PFSK-1 (cell line): ENCODE data around the gene TEAD3.

ENCODE experiments used
- FOXP2 ChIP-seq: optimal IDR thresholded peaks from 2 replicates; pipeline ENCODE3; 2011; ENCODE audit warnings: borderline replicate concordance, control low read depth, inconsistent platforms; ENCODE audit not compliant: insufficient read depth; ENCODE audit errors: extremely low read length, extremely low read depth
- POLR2AphosphoS5 ChIP-seq: IDR thresholded peaks from 2 replicates; pipeline ENCODE4 v1.6.1; 2012; ENCODE audit warnings: low read depth, mild to moderate bottlenecking, control low read depth, low read length, moderate library complexity
- REST ChIP-seq, 2 experiments: IDR thresholded peaks; 2 replicates each; pipeline versions ENCODE4 v1.6.1 to v1.8.0; 2011 to 2012; ENCODE audit warnings: low read depth in 2 of 2, low read length in 2 of 2, control low read depth in 1 of 2, inconsistent platforms in 1 of 2, mild to moderate bottlenecking in 1 of 2, moderate library complexity in 1 of 2; ENCODE audit not compliant: insufficient read depth in 1 of 2
- SIN3A ChIP-seq: IDR thresholded peaks from 2 replicates; pipeline ENCODE4 v1.6.1; 2012; ENCODE audit warnings: mild to moderate bottlenecking, low read length, moderate library complexity, borderline replicate concordance; ENCODE audit not compliant: insufficient read depth
- TAF1 ChIP-seq: IDR thresholded peaks from 2 replicates; pipeline ENCODE4 v1.6.1; 2012; ENCODE audit warnings: low read length, control low read depth, borderline replicate concordance; ENCODE audit not compliant: insufficient read depth

Gene TEAD3

GRCh38 chr6:35522660-35523658, 26.1 kb upstream of the TEAD3 start:
- TF ChIP-seq SIN3A = no peak
- no peak for TF ChIP-seq POLR2AphosphoS5
- no peak for TF ChIP-seq FOXP2

DNA sequence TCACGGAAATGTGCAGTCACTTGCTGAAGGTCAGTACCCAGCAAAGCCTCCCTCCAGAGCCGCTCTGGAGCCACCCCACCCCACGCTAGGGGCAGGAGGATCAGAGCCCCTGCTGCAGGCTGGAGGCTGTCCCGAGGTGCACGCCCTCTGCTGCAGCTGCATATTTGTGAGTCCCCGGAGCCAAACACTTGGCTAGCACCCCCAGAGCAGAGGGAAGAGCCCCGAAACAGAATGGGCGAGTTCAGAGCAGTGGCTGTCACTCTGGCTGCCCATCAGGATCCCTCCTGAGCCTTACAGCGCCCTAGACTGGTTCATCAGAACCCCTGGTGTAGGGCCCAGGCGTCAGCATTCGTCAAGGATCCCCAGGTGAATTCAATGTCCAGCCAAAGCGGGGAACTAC, 25.3 kb upstream of the TEAD3 start:
- no peak for TF ChIP-seq POLR2AphosphoS5
- TF ChIP-seq SIN3A = no peak
- no peak for TF ChIP-seq FOXP2
- no peak for TF ChIP-seq TAF1
- TF ChIP-seq REST (IDR thresholded peaks at IDR 0.05; ENCODE audit: insufficient read depth in 1 of 2, low read depth in 2 of 2, low read length in 2 of 2) = no peak

DNA sequence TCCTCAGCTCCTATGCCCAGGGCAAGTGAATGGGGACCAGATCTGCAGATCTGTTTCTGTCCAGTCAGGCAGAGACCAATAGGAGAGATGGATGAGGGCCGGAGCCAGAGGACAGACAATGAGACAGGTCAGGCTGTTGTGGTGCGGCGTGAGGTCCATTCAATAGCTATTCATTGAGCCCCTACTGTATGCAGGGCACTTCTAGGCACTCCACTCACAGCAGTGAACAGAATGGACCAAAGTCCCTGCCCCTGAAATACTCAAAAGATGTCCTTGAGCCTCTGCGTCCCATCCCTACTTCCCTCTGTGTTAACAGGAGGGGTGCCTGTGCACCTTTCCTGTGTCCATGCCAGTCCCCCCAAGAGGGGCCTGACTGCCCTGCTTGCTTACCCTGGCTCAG, 24.4 kb upstream of the TEAD3 start:
- no peak for TF ChIP-seq SIN3A
- TF ChIP-seq POLR2AphosphoS5 = no peak
- TF ChIP-seq TAF1 = no peak
- no peak for TF ChIP-seq FOXP2
- TF ChIP-seq REST (IDR thresholded peaks at IDR 0.05; ENCODE audit: insufficient read depth in 1 of 2, low read depth in 2 of 2, low read length in 2 of 2) = no peak

DNA sequence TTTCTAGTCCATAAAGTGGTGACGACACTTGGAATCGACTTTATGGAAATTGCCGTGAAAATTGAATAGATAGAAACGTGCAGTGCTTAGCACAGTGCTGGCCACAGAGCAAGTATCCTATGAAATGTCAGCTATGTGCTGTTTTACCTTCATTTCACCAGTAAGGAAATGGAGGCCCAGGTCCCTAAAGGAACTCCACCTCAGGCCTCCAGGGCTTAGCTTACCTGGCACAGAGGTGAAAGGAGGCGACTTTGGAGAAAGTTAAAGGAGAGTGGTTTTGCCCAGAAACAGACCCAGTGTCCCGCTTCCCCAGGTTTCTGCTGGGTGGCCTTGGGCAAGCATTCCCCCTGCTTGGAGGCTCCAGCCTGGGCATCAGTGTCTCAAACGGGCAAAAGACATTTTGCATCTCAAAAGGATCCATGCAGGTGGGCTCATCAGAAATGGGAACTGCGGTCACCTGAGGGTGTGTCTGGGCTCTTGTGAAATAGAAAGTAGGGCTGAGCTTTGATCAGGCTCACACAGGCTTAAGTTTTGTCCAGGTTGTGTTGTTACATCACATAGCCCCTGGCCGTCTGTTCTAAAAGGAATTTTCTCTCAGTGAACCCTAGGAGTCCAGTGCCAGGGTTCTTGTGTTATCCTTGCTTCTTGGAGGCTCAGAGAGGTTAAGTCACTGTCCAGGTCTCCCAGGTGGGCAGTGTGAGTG, 22.6 kb upstream of the TEAD3 start:
- no peak for TF ChIP-seq FOXP2
- no peak for TF ChIP-seq TAF1
- no peak for TF ChIP-seq POLR2AphosphoS5
- no peak for TF ChIP-seq REST (IDR thresholded peaks at IDR 0.05; ENCODE audit: insufficient read depth in 1 of 2, low read depth in 2 of 2, low read length in 2 of 2)
- TF ChIP-seq SIN3A = no peak

DNA sequence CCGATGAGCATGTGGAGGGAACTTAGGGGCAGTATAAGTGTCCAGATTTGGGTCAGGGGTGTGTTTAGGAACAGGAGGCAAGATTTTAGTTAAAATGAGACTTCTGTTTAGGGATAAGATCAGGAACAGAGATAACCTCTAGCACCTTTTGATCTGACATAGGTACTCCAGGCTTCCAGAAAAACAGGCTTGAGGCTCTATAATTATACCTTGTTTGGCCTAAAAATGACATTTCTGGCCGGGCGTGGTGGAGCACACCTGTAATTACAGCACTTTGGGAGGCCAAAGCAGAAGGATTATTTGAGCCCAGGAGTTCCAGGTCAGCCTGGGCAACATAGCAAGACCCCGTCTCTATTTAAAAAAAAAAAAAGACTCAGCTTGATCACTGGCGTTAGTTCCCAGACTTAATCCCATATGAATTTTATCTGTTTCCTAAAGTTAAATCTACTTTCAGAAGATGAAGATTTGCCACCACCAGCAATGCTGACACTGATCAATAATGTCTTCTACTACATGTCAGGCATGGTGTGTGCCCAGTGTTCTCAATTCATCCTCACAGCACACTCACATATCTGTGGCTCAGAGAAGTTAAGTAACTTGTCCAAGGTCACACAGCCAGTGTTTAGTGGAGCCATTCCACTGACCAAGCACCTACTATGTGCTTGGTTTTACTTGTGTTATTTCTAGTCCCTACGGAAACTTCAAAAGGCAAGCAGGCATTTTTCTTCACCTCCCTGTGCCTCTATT, 21.9 kb upstream of the TEAD3 start:
- TF ChIP-seq REST (IDR thresholded peaks at IDR 0.05; ENCODE audit: insufficient read depth in 1 of 2, low read depth in 2 of 2, low read length in 2 of 2) (no peak), SIN3A (no peak), POLR2AphosphoS5 (no peak), FOXP2 (no peak), TAF1 (no peak)
